HCT116 (cell line): ENCODE measurements around the gene LYAR. TPM values are rescaled to one million over a fixed set of nuclear protein-coding genes. Genes with fewer than 3 reads are reported as not detected.

Source experiments
- ATAC-seq: fragments of 200-7000 bp; cut with Tn5 transposase; 2 replicates; pipeline ENCODE4 v1.9.1; 2020; ENCODE audit warnings: mild to moderate bottlenecking, moderate library complexity
- BruUV-seq: library from RNA; stranded (reverse); fragments of 400-500 nt; replicated peaks from 2 replicates; lab custom pipeline; 2021; lab: Mats Ljungman, UMichigan
- CTCF ChIA-PET: fragments of 300-600 bp; sonication (Branson Sonifier 250); formaldehyde crosslinking; loops from one replicate; lab custom pipeline; 2021; ENCODE audit warnings: antibody characterized with exemption; lab: Charles Lee
- POLR2A ChIA-PET: fragments of 300-600, 350-600 bp; sonication (Branson Sonifier 250); formaldehyde crosslinking; loops from one replicate; lab custom pipeline; 2021; ENCODE audit warnings: antibody characterized with exemption; lab: Charles Lee
- RAD21 ChIA-PET, 2 experiments: fragments of 300-600 bp; sonication (Branson Sonifier 250); formaldehyde crosslinking; loops; one replicate each; lab custom pipeline; 2023; ENCODE audit warnings: low total read pairs in 2 of 2; ENCODE audit not compliant: uncharacterized antibody in 2 of 2, unreplicated experiment in 2 of 2, low non-redundant PET in 1 of 2; lab: Charles Lee
- DNase-seq: peaks from one replicate; pipeline ENCODE4 v3.0.0-alpha.2; 2010; ENCODE audit warnings: low read depth, low spot score
- H2AFZ ChIP-seq: fragments of 200-600 bp; shearing (Covaris generic), sonication (generic); 2 replicates; pipeline ENCODE4 v1.6.1; 2017; ENCODE audit warnings: low read depth, mixed run types, mixed read lengths, antibody characterized with exemption, low read length; ENCODE audit not compliant: poor library complexity, severe bottlenecking
- H3K27ac ChIP-seq: 2 replicates; pipeline ENCODE4 v1.5.1; 2012; ENCODE audit warnings: low read depth, low read length
- H3K27me3 ChIP-seq: fragments of 200-600 bp; sonication (generic); 2 replicates; pipeline ENCODE4 v1.6.1; 2016; ENCODE audit warnings: mixed run types, low read length, mixed read lengths; ENCODE audit not compliant: insufficient read depth
- H3K36me3 ChIP-seq, 2 experiments: fragments of 200-500 bp in 1 of 2; fragments of 200-600 bp in 1 of 2; sonication (Bioruptor generic) in 1 of 2; sonication (generic) in 1 of 2; 2 replicates each; pipeline versions ENCODE4 v1.5.1 to v1.6.1; 2014 to 2016; ENCODE audit warnings: low read length in 2 of 2, inconsistent platforms in 1 of 2, mixed read lengths in 1 of 2, mixed run types in 1 of 2; ENCODE audit not compliant: insufficient read depth in 2 of 2, control insufficient read depth in 1 of 2
- H3K4me1 ChIP-seq, 2 experiments: fragments of 200-600 bp in 1 of 2; sonication (generic) in 1 of 2; 2 replicates each; pipeline versions ENCODE4 v1.5.1 to v1.6.1; 2012 to 2017; ENCODE audit warnings: low read length in 2 of 2, inconsistent platforms in 1 of 2, mild to moderate bottlenecking in 1 of 2, mixed read lengths in 1 of 2, mixed run types in 1 of 2, moderate library complexity in 1 of 2; ENCODE audit not compliant: insufficient read depth in 2 of 2, control insufficient read depth in 1 of 2
- H3K4me2 ChIP-seq: fragments of 200-600 bp; sonication (generic); 2 replicates; pipeline ENCODE4 v1.6.1; 2017; ENCODE audit warnings: mixed run types, low read length, mixed read lengths
- H3K4me3 ChIP-seq, 2 experiments: fragments of 200-600 bp in 1 of 2; sonication (generic) in 1 of 2; replicated peaks in 1 of 2; 2 replicates each; pipeline ENCODE4 v1.5.1; 2011 to 2016; ENCODE audit warnings: low read length in 2 of 2, control low read depth in 1 of 2, low read depth in 1 of 2, mild to moderate bottlenecking in 1 of 2, mixed read lengths in 1 of 2, mixed run types in 1 of 2
- H3K79me2 ChIP-seq: fragments of 200-600 bp; sonication (generic); 2 replicates; pipeline ENCODE4 v1.6.1; 2017; ENCODE audit warnings: mild to moderate bottlenecking, mixed run types, low read length, moderate library complexity, mixed read lengths; ENCODE audit not compliant: insufficient read depth
- H3K9ac ChIP-seq: fragments of 200-600 bp; sonication (generic); 2 replicates; pipeline ENCODE4 v1.6.1; 2016; ENCODE audit warnings: low read length, mixed read lengths
- H3K9me2 ChIP-seq: fragments of 200-600 bp; sonication (generic), shearing (Covaris generic); 2 replicates; pipeline ENCODE4 v1.6.1; 2017; ENCODE audit warnings: mixed run types, mild to moderate bottlenecking, moderate library complexity; ENCODE audit not compliant: insufficient read depth
- H3K9me3 ChIP-seq, 2 experiments: fragments of 200-500 bp in 1 of 2; fragments of 200-600 bp in 1 of 2; sonication (Bioruptor generic) in 1 of 2; sonication (generic) in 1 of 2; 2 replicates each; pipeline ENCODE4 v1.6.1; 2014 to 2017; ENCODE audit warnings: low read length in 2 of 2, mixed read lengths in 2 of 2, inconsistent platforms in 1 of 2, low read depth in 1 of 2, mild to moderate bottlenecking in 1 of 2, mixed run types in 1 of 2, moderate library complexity in 1 of 2; ENCODE audit not compliant: control insufficient read depth in 1 of 2, insufficient read depth in 1 of 2
- H4K20me1 ChIP-seq: fragments of 200-600 bp; sonication (generic), shearing (Covaris generic); 2 replicates; pipeline ENCODE4 v1.6.1; 2017; ENCODE audit warnings: mixed run types, mild to moderate bottlenecking, moderate library complexity; ENCODE audit not compliant: insufficient read depth
- ZBTB33 ChIP-seq: IDR thresholded peaks from 2 replicates; pipeline ENCODE4 v1.6.1; 2011; ENCODE audit warnings: mild to moderate bottlenecking, low read length, moderate library complexity; ENCODE audit not compliant: insufficient replicate concordance; ENCODE audit errors: extremely low read depth
- intact Hi-C: fragments of 100-400 bp; cut with micrococcal nuclease; formaldehyde crosslinking; loops from 2 replicates; pipeline ENCODE4 v1.10.0; 2022
- total RNA-seq: library from RNA; stranded (reverse); gene quantifications from one replicate; pipeline ENCODE4 v1.2.1, GENCODE V29; 2021; ENCODE audit not compliant: unreplicated experiment

Gene LYAR
- total RNA-seq, 1 experiment from 2014 or later: 53.0 TPM

- Histone ChIP-seq H3K4me1 (no peaks in the 10 kb centered on the region), H3K4me3 (no peak overlapping the region), H4K20me1 (no peaks in the 10 kb centered on the region), H3K9me3 (no peaks in the 10 kb centered on the region), H3K4me2 (no peak overlapping the region), H3K9ac (no peak overlapping the region), H3K27me3 (peaks cover 4% of the 10 kb centered on the region; the same call in 1 of the 2 replicates), H3K36me3 (no peaks in the 10 kb centered on the region), H3K9me2 (no peaks in the 10 kb centered on the region), H3K27ac (no peak overlapping the region), H3K79me2 (no peaks in the 10 kb centered on the region), H2AFZ (no peak overlapping the region)
- no peak for ATAC-seq
- DNase-seq: no peak
- no TSS peak for BruUV-seq
- POLR2A ChIA-PET: no interaction called here
- no peak for TF ChIP-seq ZBTB33
- RAD21 ChIA-PET: no interaction called here
- CTCF ChIA-PET: no interaction called here
- intact Hi-C loops: no loop called here
Observed at GRCh38 chr4:4225915-4226605, 63.9 kb downstream of the LYAR start.

Other genes with a start within 250 kb of the LYAR start
- gene OTOP1, start 63.2 kb downstream of the LYAR start, total RNA-seq: not detected
- gene TMEM128, start 41.9 kb downstream of the LYAR start, total RNA-seq: 19.5 TPM
- 3.9 TPM for gene ZBTB49, start 97 bp upstream of the LYAR start, total RNA-seq
- 0.12 TPM for gene NSG1, start 96.9 kb upstream of the LYAR start, total RNA-seq